GDM1 (cell line): Measurements from ENCODE around the gene FBXW8.
A peak's percentile ranks its signal among the peaks of the same experiment; 100 is the strongest.

Experiments
- DNase-seq: peaks from one replicate; lab custom pipeline; 2025; lab: John Stamatoyannopoulos, UW

The FBXW8 gene

DNA sequence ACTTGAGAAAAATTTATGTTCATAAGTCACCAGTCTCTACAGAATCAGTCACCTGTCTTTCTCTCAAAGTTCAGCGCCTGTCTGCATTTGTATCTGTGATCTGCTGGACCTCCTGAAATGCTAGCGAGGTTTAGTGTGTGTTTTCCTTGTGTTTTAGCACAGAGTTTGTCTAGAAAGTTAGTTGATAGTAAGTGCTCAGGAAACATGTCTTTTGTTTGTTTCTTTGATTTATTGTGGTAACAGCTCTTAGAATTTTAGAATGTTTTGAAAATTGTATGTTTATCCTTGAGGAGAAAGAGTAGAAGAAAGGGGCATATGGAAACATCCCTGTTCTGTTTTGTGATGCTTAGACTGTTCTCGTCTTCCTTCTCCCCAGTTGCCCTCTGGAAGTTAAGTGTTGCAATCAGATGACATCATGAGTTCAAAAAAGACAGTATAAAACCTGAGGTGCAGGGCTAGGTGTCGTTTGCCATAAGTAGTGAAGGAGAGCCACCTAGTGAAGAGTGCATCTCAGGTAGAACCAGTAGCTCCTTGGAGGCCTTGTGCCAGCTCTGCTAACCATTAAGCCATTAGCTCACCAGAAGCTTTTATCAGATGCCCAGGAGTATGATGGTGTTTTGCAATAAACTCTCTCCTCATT lies 44.8 kb downstream of the FBXW8 start:
- no peak for DNase-seq

DNA sequence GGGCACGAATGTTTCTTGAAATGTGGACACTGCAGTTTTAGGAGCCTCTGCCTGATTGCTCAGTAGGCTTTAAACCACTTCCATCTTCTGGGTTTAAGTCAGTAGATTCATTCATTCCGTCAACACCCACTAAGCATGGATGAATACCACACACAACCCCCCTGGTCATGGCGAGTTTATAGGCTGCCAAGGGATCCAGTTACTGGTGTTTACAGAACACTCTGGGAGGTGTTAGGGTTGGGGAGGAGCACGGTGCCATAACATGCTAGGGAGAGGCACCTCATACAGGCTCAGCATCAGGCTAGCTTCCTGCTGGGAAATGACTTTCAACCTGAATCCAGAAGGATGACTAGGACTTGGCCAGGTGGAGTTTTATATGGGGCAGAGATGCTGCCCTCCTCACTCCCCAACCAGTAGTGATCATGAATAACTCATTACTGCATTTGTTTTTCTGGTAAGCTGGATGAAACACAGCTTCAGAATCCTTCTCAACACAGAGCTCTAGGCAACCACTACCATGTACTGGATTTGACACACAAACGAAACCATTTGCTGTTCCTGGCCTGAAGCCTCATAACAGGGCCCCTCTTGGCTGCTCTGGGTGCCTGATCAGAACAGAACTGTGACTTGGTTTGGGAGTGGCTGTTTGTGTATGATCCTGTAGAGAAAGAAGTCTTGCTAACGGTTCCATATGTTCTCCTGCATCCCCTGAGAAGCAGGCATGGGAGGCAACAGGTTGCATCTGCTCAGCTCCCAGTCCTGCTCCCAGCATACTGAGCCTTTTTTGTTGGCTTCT lies 47.9 kb downstream of the FBXW8 start:
- DNase-seq = no peak

DNA sequence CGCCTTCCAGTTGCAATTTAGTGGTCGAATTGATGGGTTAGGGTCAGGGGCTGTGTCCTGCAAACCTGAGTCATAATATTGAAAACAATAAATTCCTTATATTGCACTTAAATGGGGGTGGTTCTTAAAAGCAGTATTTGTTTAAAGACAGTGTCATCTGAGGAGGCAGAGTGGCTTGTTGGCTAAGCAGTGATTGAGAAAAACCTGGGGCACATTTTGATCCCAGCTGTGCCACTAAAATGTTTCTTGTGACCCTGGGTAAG lies 48.4 kb downstream of the FBXW8 start:
- no peak for DNase-seq

DNA sequence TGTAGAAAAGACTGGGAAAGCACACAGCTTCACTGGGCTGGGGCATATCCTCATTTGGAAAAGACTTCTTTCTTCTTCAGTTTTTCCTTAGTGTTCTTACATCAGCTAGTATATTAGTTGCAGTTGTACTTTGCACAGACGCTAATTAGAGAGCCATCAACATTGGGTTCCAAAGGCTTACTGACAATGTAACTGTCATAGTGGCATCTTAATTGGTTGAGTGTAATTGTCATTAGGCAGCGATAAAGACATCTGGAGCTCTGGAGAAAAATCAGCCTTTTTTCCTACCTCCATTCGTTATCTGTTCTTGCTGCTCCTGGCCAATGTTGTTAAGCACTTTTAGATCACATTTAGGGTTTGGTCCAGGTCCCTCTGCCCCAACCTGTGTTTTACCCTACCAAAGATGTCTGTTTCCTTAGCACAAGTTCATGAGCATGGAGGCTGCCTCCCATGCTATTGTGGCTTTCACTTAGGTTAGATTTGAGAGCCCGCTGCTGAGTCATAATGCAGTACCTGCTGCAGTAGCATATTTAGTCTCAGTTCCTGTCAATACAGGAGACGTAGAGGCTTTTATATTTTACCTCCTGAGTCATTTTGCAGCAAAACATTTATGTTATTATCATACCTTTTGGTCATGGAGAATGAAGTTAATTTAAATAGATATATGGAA lies 49.2 kb downstream of the FBXW8 start:
- DNase-seq = no peak

DNA sequence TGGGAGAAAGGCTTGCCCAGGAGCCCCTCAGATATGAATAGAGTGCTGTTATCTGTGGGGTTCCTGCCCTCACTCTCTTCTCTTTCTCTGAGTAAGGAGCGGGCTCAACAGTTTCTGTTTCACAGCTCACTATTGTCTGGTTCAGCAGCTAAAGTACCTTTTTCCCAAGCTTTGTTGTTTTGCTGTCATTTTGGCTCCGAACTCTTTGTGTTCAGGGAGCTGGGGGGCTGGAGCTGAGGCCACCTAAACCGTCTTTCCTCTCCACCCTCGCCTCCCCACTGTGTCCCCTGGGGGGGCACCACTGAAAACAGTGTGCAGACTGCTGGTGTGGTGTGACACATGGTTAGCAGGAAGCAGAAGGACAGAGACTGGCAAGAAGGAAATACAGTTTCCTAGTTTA lies 51.4 kb downstream of the FBXW8 start:
- DNase-seq = no peak

DNA sequence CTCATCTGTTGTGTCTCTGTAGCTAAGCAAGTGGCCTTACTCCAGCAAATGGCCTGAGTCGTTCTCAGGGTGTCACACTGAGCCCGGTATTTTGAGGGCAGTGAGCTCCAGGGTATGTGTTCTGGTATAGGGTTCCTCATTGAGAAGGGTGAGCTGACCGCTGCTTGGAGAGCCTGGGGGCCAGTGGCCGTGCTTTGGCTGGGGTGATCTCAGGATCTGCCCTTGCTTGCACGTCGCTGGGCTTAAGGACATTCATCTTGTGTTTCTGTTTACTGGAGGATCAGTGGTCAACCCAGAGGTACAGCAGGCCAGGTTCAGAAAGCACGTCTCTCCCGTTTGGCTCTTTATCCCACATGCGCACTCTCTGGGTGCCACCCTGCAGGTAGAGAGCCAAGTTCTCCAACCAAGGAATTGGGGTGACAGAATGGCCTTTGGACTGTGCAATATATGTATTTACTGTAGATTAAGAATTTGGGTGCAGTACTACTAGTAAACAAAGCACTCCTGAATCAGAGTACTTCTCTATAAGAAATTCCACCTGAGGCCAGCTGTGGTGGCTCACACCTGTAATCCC lies 52.1 kb downstream of the FBXW8 start:
- no peak for DNase-seq

DNA sequence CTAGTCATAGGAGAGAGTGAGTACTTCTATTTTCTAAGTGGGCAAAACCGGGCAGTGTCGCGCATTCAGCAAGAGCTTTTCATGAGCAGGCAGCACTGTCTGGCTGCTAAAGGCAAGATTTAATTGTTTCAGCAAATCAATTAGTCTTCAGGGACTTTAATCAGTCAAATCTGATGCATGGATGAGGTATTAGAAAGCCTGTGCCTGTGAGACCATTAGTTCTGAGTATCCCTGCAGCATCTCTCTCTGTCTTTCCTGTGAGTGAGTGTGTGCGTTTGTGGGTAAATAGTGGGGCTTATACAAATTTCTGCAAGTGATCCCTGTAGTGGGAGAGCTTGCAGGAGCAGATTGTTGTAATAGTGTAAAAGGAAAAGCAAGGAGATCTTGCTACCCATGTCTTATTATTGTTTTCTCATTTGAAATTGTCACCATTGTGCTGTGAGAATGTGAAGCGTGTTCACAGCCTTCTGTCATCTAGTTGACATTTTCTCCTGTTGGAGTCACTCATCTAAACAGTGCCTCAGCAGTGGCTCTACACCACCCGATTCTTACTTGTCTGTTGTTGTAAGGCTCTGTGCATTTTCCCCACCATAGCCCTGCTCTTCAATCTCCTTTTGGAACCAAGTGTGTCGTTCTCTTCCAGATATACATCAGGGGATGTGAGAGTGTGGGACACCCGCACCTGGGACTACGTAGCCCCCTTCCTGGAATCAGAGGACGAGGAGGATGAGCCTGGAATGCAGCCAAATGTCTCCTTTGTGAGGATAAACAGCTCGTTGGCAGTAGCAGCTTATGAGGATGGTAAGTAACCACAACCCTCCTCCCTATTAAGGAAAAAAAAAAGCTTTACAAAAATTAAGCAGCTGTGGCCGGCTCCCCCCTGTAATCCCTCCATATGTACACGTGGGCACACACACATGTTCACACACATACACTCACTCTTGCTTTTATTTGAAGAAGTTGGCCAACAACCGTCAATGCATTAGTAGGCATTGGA lies 53.6 kb downstream of the FBXW8 start:
- DNase-seq = no peak

DNA sequence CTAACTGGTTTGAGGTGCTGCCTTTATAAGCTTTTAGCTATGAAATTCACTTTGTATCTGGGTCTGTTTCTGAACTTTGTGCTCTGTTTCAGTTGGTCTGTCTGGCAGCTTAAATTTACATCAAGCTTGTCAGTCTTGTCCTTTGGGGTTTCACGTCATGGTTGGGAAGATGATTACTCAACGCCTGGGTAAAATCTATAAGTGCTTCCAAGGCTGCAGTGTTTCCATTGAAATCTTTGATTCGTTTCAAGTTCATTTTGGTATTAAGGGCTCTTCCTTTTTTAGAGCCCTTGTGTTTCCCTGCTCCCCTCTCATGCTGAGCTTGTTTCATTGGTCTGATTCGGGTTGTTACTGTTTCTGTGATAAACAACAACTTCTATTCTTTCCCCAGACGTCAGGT lies 58.2 kb downstream of the FBXW8 start:
- DNase-seq = no peak

DNA sequence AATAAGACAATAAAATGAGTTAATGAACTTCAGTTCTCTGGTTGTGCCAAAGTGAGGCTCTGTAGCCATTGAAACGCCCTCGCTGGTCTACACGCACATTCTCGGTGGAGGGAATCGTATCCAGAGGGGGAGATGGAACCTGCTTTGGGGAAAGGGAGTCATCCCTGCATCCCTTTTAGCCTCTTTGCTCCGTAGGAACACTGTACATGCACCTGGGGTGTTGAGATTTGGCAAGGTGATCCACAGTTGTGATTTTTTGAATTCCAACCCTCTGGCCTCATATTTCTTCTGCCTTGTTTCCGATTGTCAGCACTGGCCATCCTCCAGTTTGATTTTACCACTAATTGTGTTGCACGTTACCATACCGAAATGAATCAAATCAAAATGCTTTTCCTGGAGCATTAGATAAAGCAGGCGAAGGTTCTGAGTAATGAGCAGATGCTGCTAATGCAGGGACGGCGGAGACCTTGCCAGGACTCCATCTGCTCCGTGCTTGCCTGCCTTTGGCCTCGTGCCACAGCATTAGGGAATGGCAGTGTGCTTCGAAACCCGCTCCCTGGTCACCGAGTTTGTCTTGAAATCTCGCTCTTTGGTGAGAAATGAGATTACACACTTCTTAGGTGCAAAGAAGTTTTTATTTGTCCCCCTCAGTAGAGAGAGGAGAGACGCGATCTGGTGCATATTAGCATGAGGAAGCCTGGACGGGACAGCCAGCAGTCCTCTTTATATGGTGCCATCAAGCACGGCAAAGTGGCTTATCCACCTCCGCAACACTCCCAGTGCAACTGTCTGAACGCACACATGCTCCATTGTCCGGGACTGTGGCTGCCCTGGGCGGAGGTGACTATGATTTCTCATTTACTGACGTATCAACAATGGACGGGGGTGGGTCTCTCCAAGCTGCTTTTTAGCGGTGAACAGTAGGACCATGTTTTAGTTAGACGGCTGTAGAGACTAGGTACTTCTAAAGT lies 59.1 kb downstream of the FBXW8 start:
- DNase-seq = no peak

DNA sequence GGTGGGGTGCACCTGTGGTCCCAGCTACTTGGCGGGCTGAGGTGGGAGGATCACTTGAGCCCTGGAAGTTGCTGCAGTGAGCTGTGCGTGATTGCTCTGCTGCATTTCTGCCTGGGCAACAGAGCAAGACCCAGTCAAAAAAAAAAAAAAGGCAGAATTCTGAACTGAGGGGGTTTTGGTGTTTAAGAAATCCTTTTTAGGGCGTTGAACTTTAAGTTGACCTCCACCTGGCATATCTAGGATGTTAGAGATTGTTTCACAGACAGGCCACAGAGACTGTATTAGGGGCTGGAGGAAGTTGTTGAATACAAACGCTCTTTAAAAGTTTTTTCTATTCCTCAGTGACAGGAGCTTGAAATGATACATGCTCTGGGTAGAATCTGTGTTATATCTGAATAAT lies 60.5 kb downstream of the FBXW8 start:
- DNase-seq = no peak

DNA sequence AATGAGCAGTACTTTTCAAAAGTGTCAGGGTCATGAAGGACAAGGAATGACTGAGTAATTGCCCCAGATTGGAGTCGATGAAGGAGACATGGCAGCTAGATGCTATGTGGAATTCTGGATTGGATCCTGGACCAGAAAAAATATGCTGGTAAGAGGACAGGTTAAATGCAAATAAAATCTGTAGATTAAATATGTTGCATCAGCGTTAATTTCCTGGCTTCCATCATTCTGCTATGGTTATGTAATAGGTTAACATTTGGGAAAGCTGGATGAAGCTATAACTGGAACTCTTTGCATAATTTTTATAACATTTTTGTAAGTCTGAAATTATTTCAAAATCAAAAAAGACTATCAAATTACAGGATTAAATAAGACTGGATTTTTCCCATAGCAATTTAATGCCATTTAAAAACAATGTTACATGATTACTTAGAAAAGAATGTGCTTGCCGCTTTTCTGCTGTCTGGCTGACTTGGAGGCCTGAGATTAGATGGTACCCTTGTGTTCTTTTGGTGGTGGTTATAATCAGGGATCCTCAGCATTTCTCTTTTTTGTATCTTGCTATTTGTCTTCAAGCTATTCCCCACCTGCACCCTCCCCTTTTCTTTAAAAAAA lies 65.1 kb downstream of the FBXW8 start:
- no peak for DNase-seq

DNA sequence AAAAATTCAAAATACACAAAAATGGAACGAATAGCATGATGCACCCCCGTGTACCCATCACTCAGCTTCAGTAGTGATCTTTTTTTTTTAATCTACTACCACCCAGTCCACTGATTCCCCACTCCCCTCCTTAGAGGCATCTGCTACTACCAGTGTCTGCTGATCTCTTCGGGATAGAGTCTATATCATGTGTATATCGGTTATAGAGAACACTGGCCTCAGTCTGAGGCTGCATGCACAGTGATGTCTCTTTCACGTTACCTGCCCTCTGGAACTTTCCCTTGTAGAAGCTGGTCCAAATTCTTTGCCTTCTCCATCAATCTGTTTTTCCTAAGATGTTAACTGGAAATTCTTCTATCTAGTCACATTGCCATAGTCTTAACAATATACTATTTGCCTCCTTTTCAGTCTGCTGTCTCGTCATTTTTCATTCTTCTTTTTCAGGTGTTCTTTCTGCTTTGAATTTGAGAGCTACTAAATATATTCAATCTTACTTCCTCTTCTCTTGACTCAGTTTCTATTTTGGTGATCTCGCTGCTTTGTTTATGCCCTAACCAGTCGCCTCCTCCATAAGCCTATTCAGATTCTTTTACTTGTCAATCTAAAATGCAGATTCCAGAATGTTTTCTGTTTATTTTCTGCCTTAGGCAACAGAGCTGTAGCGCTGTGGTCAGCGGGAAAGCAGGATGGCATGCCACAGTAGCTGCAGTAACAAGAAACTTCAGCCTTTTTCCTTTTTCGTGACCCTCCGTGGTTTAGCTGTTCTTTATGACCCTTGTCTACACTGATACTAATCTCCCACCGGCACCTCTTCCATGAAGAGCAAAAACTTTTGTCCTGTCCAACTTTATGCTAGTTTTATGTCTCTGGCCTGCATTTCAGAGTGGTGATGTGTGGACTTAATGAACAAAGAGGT lies 67.0 kb downstream of the FBXW8 start:
- DNase-seq = no peak

DNA sequence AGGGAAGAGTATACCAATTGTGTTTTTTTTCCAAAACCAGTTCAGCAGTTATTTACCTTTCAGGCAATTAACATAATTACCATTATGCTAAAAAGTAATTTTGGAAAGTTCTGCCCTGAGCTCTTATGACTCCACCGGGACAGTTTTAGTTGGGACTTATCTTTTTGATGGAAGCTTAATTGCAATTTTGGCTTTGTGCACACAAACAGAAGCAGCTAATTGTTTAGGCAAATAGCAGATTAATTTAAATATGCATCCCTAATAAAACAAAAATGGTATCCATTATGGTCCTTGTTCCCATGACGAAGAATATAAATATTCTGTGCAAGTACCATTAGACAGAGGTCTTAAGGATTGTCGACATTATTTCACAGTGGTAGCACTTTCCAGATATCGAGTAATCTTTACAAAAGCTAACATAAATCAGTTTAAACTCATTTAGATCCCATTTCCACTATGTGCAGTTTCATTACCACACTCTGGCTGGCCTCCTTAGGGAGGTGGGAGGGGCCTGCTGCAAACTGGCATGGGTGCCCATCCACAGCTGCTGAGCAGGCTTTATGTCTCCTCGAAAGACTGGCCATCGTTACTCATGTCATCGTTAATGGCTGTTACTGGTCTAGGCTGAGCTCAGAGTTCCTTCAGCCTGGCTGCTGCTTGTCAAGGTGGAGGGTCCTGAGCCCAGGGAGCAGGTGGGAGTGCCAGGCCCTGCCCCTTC lies 68.2 kb downstream of the FBXW8 start:
- DNase-seq = no peak

DNA sequence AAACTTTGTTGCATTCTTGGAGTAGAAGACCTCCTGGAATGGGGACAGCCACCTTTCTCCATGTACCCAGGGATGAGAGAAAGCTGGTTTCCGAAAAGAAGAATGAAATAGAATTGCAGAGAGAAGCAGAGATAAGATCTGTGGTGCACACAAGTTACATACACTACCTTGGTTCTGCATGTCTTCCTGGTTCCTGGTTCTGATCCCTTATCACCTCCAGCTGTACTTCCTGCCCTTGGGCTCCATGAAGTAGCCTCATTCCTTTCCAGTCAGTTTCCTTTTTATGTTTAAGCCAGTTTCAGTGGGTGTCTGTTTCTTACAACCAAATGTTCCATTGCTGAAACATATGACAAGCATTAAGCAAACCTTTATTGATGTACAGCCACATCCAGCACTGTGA lies 69.3 kb downstream of the FBXW8 start:
- DNase-seq = peak; percentile 24

DNA sequence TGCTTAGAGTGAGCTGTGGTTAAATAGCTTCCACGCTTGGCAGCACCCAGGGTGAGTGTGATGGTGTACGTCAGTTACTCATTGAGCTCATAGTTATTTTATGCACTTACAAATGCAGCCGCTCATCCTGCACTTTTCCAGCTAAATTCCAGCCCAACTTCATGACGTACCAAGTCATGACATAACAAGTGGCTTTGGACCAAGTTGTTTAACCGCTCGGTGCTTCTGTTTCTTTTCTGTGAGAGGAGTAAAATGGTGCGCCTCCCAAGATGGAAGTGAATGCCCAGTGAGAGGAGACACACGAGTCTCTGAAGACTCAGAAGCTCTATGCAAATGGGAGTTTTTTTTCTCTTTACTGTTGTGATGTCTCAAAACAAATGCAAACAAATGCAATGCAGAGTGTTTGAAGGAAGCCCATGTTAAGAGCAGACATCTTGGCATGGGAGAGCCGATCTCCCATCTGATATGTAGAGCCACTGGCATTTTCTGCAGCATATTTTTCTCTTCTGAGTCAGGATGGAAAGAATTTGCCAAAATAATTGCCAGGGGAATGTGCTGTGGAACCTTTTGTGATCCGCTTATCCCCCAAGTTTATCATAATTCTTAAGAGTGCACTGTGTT lies 72.2 kb downstream of the FBXW8 start:
- DNase-seq = no peak

DNA sequence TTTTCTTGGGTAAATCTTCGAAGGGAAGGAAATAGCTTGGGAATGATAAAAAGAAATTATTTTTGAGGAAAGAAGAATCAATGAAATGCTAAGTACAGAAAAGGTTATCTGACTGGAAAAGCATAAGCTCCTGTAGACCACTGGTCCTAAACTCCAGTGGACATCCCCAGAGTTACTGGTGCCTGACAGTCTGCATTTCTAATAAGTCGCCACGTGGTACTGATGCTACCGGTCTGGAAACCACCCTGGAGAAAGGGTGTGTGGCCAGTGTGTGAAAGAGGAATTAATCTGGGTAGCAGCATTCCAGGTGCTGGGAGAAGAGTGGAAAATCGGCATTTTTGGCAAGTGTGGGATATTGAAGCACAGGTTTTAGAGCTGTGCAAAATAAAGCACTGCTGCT lies 73.3 kb downstream of the FBXW8 start:
- no peak for DNase-seq

DNA sequence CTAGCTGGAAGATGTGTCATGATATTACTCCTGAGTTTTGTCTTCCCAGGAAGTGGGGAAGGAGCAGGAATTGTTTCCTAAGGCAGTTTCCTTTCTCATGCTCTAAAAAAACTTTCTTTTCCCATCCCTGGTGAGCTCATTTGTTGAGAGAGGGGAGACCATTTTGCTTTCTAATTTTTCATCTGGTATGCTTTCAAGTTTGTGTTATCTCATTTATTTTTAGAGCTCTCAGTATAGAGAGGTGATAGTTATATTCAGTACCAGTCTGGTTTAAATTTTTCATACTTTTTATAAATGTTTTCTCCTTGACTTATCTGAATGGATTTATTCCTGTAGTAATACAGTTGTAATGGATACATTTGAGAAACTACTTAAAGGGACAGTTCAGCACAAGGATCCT lies 79.6 kb downstream of the FBXW8 start:
- DNase-seq = no peak
